GM20000 (cell line): ENCODE data around the gene FOXL2NB.

ENCODE experiments used
- DNase-seq: peaks from one replicate; pipeline ENCODE4 v3.0.0; 2012; ENCODE audit warnings: low spot score
- TF ChIP-seq, protein P1 (sequence below): IDR thresholded peaks from 2 replicates; pipeline ENCODE4 v1.5.1; 2012; ENCODE audit warnings: mild to moderate bottlenecking, control low read depth; ENCODE audit errors: extremely low read depth, missing control alignments

Gene FOXL2NB

DNA sequence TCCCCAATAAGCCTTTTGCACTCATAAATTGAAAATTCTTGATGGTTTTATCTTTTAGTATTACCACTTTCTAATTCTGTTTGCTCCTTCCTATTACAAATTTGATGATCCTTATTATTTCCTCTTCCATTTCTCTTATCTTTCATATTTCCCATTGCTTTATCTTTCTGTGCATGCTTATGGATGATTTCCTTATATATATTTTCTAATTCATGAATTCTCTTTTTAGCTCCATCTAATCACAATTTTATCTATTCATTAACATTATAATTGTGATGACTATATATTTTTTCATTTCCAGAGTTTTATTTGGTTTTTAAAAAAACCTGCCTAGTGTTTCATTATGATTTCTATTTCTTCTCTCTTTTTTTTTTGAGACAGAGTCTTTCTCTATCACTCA is 17.9 kb downstream of the FOXL2NB start:
- TF ChIP-seq, protein P1, sequence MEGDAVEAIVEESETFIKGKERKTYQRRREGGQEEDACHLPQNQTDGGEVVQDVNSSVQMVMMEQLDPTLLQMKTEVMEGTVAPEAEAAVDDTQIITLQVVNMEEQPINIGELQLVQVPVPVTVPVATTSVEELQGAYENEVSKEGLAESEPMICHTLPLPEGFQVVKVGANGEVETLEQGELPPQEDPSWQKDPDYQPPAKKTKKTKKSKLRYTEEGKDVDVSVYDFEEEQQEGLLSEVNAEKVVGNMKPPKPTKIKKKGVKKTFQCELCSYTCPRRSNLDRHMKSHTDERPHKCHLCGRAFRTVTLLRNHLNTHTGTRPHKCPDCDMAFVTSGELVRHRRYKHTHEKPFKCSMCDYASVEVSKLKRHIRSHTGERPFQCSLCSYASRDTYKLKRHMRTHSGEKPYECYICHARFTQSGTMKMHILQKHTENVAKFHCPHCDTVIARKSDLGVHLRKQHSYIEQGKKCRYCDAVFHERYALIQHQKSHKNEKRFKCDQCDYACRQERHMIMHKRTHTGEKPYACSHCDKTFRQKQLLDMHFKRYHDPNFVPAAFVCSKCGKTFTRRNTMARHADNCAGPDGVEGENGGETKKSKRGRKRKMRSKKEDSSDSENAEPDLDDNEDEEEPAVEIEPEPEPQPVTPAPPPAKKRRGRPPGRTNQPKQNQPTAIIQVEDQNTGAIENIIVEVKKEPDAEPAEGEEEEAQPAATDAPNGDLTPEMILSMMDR, result no peak
- DNase-seq, result no peak

DNA sequence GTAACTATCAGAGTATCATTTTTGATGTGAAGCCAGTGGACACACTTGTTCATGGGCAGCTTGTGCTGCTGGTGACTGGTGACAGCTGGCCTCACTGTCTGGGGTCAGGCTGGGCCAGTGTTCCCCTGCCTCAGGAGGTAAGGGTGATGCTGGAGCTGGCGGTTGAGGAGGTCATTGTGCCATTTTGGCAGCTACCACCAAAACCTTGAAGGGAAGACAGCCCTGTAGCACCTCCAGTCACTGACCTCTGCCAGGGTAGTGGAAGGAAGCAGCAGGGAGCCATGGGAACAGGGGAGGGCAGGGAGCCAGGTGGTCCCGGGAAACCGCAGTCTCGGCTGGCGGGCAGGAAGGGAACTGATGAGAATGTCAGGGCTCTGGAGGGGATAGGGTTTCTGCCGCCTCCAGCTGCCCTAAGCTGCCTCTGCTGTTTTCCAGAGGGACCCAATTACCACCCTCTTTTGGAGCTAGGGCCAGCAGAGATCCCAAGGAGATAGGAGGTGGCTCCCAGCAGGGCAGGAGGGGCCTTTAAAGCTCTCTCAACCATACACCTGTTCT is 24.8 kb downstream of the FOXL2NB start:
- no peak for DNase-seq
- TF ChIP-seq, protein P1, result no peak

DNA sequence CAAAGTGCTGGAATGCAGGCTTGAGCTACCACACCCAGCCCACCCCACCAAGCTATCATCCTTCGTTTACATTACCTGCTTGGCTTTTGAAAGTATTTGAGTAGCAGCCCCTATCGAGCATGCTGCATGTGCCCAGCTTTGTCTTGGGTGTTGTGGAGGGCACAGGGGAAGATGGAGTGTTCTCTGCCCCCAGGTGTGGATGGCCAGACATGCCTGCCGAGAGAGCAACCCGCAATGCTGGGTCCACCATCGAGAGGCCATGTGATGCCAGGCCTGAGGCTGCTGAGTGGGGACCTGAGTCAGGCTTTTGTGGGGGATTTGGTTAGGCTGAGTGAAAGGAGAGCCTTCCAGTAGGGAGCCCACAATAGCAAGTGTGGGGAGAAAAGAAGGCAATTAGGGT is 25.9 kb downstream of the FOXL2NB start:
- TF ChIP-seq, protein P1, result no peak
- DNase-seq, result no peak

DNA sequence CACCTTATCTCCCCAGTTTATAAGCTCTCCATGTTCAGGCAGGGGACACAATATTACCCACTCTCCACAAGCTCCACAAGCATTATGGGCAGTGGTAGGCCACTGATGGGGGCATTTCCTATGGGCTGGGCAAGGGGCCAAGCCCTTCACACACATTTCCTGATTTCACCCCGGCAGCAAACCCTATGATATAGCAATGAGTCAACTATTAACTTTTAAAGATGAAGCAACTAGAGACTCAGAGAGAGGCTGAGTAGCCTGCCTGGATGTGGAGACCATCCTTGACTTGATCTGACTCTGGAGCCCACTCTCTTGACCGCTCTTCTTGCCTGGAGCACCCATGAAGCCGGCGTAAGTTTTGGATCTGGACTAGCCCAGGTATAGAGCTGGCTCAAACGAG is 27.4 kb downstream of the FOXL2NB start:
- no peak for DNase-seq
- TF ChIP-seq, protein P1, result no peak

DNA sequence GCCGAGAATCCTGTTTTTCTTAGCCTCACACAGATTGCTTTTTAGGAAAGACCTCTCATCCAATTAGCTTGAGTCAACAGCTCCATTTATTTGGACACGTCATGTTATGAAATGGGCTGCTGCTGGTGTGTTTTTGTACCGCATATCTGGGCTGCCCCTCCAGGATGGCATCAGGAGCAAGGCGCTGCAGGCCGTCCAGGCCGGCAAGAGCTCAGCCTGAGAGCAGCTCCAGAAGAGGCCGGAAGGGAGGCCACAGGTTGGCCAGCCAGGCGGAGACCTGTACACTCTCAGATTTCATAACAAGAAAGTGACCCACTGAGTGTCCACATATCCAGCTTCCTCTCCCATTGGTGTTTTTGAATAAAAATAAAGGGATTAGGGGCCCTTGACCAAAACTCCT is 28.3 kb downstream of the FOXL2NB start:
- DNase-seq, result no peak
- TF ChIP-seq, protein P1, result no peak

DNA sequence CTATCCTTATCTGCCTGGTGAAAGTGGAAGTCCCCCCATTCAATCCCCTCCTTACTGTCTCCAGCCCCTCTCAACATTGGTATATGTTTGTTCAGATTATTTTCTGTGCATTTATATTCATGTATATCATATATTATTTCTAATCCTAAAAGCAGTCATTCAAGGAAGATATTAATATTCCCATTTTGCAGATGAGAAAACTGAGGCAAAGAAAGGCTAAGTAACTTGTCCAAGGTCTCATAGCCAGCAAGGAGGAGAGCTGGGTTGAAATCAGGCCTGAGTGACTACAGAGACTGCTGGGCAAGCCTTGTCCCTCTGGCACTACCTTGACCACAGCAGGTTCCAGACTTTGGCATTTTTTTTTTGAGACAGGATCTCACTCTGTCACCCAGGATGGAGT is 29.0 kb downstream of the FOXL2NB start:
- TF ChIP-seq, protein P1, result no peak
- no peak for DNase-seq

DNA sequence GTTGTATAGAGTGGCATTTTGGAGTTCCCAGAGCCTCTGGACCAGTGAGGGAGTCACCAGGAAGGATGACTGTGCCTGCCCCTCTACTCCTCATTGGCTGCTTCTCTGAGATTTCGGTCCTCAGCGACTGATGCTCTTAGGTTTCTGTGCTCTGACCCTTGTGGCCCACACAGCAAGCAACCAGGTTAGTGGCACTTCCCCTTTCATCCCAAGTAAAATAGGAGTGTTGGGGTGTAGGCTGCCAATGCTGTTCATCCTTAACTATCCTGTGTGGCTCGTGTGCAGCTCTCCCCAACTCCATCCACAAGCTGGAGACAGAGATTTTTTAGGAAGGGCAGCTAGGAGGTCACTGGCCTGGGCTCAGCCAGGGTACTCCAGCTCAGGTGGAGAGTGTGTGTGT is 37.8 kb downstream of the FOXL2NB start:
- TF ChIP-seq, protein P1, result no peak
- DNase-seq, result no peak
